PC-3 (cell line): ENCODE data around the gene MAP2K3. TPM values are rescaled to one million over a fixed set of nuclear protein-coding genes. Genes with fewer than 3 reads are reported as not detected.

Experiments
- ATAC-seq: fragments of 200-7000 bp; cut with Tn5 transposase; 2 replicates; pipeline ENCODE4 v1.9.1; 2020; ENCODE audit warnings: mild to moderate bottlenecking, moderate library complexity
- BruUV-seq: library from RNA; stranded (reverse); fragments of 400-500 nt; replicated peaks from 2 replicates; lab custom pipeline; 2021; lab: Mats Ljungman, UMichigan
- CTCF ChIA-PET: fragments of 300-600 bp; sonication (Branson Sonifier 250); formaldehyde crosslinking; loops from one replicate; lab custom pipeline; 2022; ENCODE audit warnings: antibody characterized with exemption; lab: Charles Lee
- POLR2A ChIA-PET: fragments of 300-600 bp; sonication (Branson Sonifier 250); formaldehyde crosslinking; loops from one replicate; lab custom pipeline; 2022; ENCODE audit warnings: antibody characterized with exemption; ENCODE audit not compliant: unreplicated experiment; lab: Charles Lee
- DNase-seq: peaks from one replicate; pipeline ENCODE4 v3.0.0-alpha.2; 2015
- H2AFZ ChIP-seq: fragments of 300-600 bp; sonication (generic); 2 replicates; pipeline ENCODE4 v1.6.0; 2016; ENCODE audit warnings: antibody characterized with exemption, low read length
- H3F3A ChIP-seq: fragments of 300-600 bp; sonication (generic); one replicate; pipeline ENCODE4 v1.6.0; 2017; ENCODE audit warnings: antibody characterized with exemption, low read length, control low read depth, mild to moderate bottlenecking; ENCODE audit not compliant: unreplicated experiment
- H3K27ac ChIP-seq: fragments of 300-600 bp; sonication (generic); 2 replicates; pipeline ENCODE4 v1.5.1; 2016; ENCODE audit warnings: mild to moderate bottlenecking, low read length
- H3K27me3 ChIP-seq: fragments of 300-600 bp; sonication (generic); 2 replicates; pipeline ENCODE4 v1.6.1; 2016; ENCODE audit warnings: low read length, mixed read lengths
- H3K36me3 ChIP-seq: fragments of 300-600 bp; sonication (generic); 2 replicates; pipeline ENCODE4 v1.6.1; 2016; ENCODE audit warnings: low read depth, mixed run types, low read length, mixed read lengths
- H3K4me1 ChIP-seq: fragments of 300-600 bp; sonication (generic); 2 replicates; pipeline ENCODE4 v1.5.1; 2016; ENCODE audit warnings: low read length; ENCODE audit not compliant: insufficient read depth
- H3K4me2 ChIP-seq: fragments of 300-600 bp; sonication (generic); 2 replicates; pipeline ENCODE4 v1.6.0; 2016; ENCODE audit warnings: low read length
- H3K4me3 ChIP-seq: fragments of 300-600 bp; sonication (generic); 2 replicates; pipeline ENCODE4 v1.5.1; 2016; ENCODE audit warnings: mild to moderate bottlenecking, low read length, mixed read lengths
- H3K79me2 ChIP-seq: fragments of 300-600 bp; sonication (generic); 2 replicates; pipeline ENCODE4 v1.6.1; 2017; ENCODE audit warnings: low read length, mixed read lengths
- H3K9ac ChIP-seq: fragments of 300-600 bp; sonication (generic); 2 replicates; pipeline ENCODE4 v1.6.0; 2016; ENCODE audit warnings: mild to moderate bottlenecking, low read length
- H3K9me2 ChIP-seq: fragments of 300-600 bp; sonication (generic); replicated peaks from 2 replicates; pipeline ENCODE4 v1.6.1; 2016; ENCODE audit warnings: mixed run types, low read length, mixed read lengths
- H3K9me3 ChIP-seq: fragments of 300-600 bp; sonication (generic); 2 replicates; pipeline ENCODE4 v1.6.1; 2016; ENCODE audit warnings: low read length, mixed read lengths
- H4K20me1 ChIP-seq: fragments of 300-600 bp; sonication (generic); 2 replicates; pipeline ENCODE4 v1.6.1; 2016; ENCODE audit warnings: low read length, mixed read lengths
- EZH2 ChIP-seq: fragments of 300-600 bp; sonication (generic); IDR thresholded peaks from one replicate; pipeline ENCODE4 v1.6.1; 2017; ENCODE audit warnings: antibody characterized with exemption, mild to moderate bottlenecking, low read length; ENCODE audit not compliant: unreplicated experiment
- EZH2phosphoT487 ChIP-seq: fragments of 300-600 bp; sonication (generic); IDR thresholded peaks from 2 replicates; pipeline ENCODE4 v1.6.1; 2018; ENCODE audit warnings: mild to moderate bottlenecking, antibody characterized with exemption, low read length, borderline replicate concordance
- intact Hi-C: fragments of 100-400 bp; cut with micrococcal nuclease; formaldehyde crosslinking; loops from 2 replicates; pipeline ENCODE4 v1.9.0; 2023
- total RNA-seq: library from RNA; depleted of rRNA; stranded (reverse); fragments of >200 nt; gene quantifications from 2 replicates; pipeline ENCODE4 v1.2.3, GENCODE V29; 2014
- TF ChIP-seq, protein P1 (sequence below): fragments of 300-600 bp; sonication (generic); conservative IDR thresholded peaks from 2 replicates; pipeline ENCODE4 v1.5.1; 2017; ENCODE audit warnings: antibody characterized with exemption, low read depth, mild to moderate bottlenecking, low read length

MAP2K3 gene
- total RNA-seq, 1 experiment from 2014 or later: 54.0 TPM

DNA sequence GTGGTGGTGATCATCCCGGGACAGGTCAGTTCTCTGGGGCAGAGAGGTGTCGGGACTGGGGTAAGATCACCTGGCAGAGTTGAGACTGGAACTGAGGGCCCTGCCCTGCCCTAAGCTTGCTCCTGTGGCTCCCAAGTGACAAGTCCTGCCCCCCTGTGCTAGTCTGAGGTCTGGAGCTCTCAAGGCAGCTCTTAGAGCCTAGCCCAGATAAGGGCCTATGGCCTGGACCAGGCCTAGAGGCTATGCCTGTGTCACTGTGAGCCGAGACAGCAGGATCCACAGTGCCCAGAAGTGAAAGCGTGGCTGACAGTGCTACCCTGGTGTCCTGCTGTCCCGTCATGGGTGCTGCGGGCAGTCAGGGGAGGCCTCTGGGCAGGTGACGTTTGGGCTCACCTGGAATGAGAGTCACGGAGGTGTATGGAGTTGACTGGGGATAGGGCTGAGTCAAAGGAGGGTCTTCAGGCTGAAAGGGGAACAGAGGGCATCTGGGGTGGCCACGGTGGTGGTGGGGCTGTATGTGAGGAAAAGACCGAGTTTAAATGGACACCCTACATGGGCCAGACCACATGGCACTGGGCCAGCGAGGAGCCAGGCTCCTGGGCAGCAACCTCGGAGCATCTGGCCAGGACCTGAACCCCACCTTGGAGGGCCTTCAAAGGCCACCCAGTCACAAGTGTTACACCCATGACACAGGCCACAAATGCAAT lies 36.8 kb upstream of the MAP2K3 start:
- H4K20me1 ChIP-seq: no peaks in the 10 kb centered on the region
- no peaks in the 10 kb centered on the region for H3K9me2 ChIP-seq
- no TSS peak for BruUV-seq
- no peak overlapping the region for H2AFZ ChIP-seq
- POLR2A ChIA-PET: no interaction called here
- DNase-seq (no peak), ATAC-seq (no peak)
- no peak overlapping the region for H3K4me2 ChIP-seq
- H3K4me3 ChIP-seq: no peak overlapping the region
- no peaks in the 10 kb centered on the region for H3K4me1 ChIP-seq
- no peak overlapping the region for H3K27ac ChIP-seq
- H3K79me2 ChIP-seq: no peaks in the 10 kb centered on the region
- H3K9me3 ChIP-seq: no peaks in the 10 kb centered on the region
- CTCF ChIA-PET: no interaction called here
- intact Hi-C loops: no loop called here
- no peaks in the 10 kb centered on the region for H3K27me3 ChIP-seq
- TF ChIP-seq, protein P1, sequence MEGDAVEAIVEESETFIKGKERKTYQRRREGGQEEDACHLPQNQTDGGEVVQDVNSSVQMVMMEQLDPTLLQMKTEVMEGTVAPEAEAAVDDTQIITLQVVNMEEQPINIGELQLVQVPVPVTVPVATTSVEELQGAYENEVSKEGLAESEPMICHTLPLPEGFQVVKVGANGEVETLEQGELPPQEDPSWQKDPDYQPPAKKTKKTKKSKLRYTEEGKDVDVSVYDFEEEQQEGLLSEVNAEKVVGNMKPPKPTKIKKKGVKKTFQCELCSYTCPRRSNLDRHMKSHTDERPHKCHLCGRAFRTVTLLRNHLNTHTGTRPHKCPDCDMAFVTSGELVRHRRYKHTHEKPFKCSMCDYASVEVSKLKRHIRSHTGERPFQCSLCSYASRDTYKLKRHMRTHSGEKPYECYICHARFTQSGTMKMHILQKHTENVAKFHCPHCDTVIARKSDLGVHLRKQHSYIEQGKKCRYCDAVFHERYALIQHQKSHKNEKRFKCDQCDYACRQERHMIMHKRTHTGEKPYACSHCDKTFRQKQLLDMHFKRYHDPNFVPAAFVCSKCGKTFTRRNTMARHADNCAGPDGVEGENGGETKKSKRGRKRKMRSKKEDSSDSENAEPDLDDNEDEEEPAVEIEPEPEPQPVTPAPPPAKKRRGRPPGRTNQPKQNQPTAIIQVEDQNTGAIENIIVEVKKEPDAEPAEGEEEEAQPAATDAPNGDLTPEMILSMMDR: no peak
- TF ChIP-seq EZH2 (no peak), EZH2phosphoT487 (no peak)
- H3K9ac ChIP-seq: no peak overlapping the region
- no peaks in the 10 kb centered on the region for H3K36me3 ChIP-seq
- no peaks in the 10 kb centered on the region for H3F3A ChIP-seq

DNA sequence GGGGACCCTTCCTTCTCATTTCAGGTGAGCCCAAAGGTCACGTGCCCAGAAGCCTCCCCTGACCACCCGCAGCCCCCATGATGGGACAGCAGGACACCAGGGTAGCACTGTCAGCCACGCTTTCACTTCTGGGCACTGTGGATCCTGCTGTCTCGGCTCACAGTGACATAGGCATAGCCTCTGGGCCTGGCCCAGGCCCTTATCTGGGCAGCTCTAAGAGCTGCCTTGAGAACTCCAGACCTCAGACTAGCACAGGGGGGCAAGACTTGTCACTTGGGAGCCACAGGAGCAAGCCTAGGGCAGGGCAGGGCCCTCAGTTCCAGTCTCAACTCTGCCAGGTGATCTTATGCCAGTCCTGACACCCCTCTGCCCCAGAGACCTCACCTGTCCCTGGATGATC lies 36.0 kb upstream of the MAP2K3 start:
- H3K4me1 ChIP-seq: peaks cover under 1% of the 10 kb centered on the region
- CTCF ChIA-PET: no interaction called here

More for the DNA sequence above, 36.0 kb upstream of the MAP2K3 start:
- intact Hi-C loops: no loop called here
- no peak for ATAC-seq
- POLR2A ChIA-PET: no interaction called here
- no TSS peak for BruUV-seq
- H3K27ac ChIP-seq: no peak overlapping the region
- no peak for DNase-seq
- H3K9ac ChIP-seq: no peak overlapping the region
- H2AFZ ChIP-seq: no peak overlapping the region
- no peaks in the 10 kb centered on the region for H3K79me2 ChIP-seq
- H4K20me1 ChIP-seq: no peaks in the 10 kb centered on the region
- TF ChIP-seq EZH2phosphoT487 (no peak), EZH2 (no peak)
- TF ChIP-seq, protein P1: no peak
- H3K4me2 ChIP-seq: no peak overlapping the region
- H3K27me3 ChIP-seq: no peaks in the 10 kb centered on the region
- H3K36me3 ChIP-seq: no peaks in the 10 kb centered on the region
- H3F3A ChIP-seq: no peaks in the 10 kb centered on the region
- H3K4me3 ChIP-seq: no peak overlapping the region
- no peaks in the 10 kb centered on the region for H3K9me3 ChIP-seq
- no peaks in the 10 kb centered on the region for H3K9me2 ChIP-seq
